GM21381 (cell line): ENCODE data around the gene CERS6.
A peak's percentile ranks its signal among the peaks of the same experiment; 100 is the strongest.

Experiments used
- ATAC-seq: cut with Tn5 transposase; IDR thresholded peaks from one replicate; pipeline ENCODE4 v1.9.1; 2021; ENCODE audit warnings: mild to moderate bottlenecking, moderate library complexity; ENCODE audit not compliant: unreplicated experiment

The CERS6 gene

DNA sequence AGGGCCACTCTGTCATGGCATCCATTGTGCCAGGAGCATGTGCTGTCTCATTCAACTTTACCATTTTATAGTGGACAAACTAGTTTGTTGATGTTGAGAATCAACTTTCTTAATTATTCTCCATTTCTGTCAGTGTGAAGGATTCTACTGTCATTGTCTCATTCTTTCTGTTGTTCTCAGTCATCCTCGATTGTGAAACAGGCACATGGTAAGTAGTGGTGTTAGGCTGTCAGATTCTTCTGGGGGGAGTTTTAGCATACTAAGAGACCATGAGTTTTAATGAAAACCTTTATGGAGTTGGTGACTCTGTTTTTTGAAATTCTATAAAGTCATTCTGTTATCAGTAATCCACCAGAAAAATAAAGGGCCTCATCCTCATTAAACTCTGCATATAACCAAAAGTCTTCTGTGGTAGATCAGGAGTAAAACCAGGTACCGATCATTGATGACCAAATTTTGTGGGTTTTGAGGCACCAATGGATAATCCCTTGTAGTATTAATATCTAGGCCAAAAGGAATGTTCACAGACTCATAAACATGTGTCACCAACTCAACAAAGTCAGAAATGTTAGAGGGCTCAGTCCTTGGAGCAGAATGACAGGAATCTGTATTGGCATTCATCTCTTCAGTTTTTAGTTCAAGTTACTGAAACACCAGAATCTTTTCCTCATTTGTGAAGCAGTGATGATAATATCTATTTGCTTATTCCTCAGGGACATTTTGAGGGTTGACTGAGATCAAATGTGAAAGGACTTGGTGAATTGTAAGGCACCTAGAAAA is 73.2 kb downstream of the CERS6 start:
- no peak for ATAC-seq

DNA sequence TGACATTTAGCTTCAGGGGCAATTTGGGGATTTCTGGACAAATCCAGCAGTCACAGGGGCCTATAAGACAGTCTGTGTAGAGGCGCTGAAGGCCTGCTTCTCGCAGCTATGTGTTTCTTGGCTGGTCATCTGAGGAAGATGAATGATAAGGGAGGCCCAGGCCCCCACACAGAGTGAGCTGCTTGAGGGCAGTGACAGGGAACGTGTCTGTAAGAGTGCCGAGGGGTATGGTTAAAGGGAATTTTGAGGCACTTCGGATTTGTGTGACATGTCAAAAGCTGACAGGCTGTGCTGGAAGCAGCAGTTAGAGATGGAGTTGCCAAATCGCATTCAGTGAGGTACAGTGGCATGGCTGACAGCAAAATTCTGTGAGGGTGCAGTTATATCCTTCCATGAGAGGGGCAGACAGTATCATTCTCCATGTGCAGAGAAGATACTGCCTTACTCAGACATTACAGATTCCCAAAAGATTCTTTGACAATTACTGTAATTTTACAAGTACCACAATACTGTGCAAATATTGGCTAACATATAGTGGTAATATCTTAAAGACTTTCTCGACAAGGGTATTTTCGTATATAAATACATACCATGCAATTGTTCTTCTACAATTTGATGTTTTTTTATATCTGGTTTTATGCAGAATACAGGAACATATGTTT is 74.0 kb downstream of the CERS6 start:
- no peak for ATAC-seq

DNA sequence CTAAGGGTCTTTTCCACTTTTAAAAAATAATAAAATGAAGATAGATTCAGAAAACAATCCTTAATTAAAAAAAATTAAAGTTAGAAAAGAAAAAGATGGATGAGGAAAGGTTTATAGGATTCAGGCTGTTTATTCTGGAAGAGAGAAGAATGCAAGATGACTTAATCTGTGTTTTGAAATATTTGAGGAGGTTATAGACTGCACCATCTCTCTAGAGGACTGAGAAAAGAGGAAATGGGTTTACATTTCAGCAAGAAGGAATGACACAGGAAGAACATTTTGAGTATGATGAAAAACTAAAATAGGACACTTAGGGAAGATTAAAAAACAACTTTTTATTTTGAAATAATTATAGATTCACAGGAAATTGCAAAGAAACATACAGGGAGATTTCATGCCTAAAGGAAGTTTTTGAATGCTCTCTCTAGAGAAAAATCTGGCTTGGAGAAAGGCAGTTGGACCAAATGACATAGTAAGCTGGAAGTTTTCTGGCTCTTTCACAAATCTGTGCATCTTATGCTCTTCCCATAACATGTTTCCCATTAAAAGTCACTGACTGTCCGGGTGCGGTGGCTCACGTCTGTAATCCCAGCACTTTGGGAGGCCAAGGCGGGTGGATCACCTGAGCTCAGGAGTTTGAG is 75.0 kb downstream of the CERS6 start:
- peak; percentile 49 for ATAC-seq

DNA sequence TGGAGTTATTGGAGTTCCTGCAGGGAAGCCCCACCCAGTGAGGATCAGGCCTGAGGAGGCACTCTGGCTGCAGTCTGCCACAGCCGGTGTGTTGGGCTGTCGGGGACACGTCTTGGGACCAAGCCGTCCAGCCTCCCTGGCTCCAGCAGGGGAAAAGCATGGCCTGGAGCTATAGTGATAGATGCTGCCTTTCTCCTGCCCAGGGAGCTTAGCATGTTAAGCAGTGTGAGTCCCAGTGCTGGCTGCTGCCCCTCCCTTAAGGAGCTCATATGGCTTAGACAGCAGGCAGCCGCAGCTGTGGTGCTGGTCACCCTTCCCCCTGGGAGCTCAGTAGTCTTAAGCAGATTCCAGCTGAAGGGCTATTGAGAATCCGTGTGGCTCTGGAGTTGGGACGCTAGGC is 78.9 kb downstream of the CERS6 start:
- no peak for ATAC-seq

DNA sequence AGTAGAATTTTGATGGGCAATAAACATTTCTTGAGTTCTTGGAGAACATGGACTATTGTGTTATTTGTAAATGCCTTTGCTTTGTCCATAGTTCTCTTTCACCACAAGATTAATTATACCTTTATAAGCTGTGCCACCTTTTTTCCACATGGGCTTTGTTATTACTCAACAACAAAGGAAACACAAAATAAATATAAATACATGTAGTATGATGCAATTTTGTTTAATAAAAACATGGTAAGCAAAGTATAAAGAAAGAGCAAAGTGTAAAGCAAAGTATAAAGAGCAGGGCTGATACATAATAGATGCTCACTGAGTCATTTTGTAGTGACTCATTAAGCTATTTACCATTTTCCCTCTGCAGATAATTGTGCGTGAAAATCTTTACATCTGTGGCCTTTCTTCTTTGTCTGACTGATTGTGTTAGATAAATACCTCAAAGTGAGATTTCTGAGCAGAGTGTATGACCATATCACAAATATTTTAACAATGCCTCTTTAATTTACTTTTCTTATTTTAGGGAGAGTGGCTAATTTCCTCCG is 80.9 kb downstream of the CERS6 start:
- ATAC-seq, result no peak

DNA sequence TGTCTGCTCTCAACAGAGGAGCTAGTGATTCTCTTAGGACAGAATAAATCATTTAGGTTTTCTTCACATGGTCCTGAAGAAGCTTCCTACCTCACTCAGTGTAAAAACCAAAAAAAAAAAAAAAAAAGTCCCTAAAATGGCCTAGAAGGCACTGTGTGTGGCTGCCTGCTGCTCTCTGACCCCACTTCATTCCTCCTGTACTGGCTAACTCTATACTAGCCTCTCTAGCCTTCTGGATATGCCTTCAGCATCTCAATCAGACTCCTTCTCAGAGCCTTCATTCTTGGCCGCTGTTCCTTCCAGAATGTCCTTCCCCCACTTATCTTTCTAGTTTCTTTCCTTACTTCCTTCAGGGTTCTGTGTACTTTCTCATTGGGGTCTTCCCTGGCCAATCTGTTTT is 82.1 kb downstream of the CERS6 start:
- no peak for ATAC-seq

DNA sequence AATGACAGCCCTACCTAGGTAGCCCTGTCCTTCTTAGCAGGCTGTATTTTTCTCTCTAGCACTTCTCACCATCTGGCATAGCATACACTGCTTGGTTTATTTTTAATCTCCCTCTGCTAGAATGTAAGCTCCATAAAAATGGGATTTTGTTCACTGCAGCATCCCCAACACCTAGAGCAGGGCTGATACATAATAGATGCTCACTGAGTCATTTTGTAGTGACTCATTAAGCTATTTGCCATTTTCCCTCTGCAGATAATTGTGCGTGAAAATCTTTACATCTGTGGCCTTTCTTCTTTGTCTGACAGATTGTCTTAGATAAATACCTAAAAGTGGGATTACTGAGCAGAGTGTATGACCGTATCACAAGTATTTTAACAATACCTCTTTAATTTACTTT is 82.5 kb downstream of the CERS6 start:
- no peak for ATAC-seq

DNA sequence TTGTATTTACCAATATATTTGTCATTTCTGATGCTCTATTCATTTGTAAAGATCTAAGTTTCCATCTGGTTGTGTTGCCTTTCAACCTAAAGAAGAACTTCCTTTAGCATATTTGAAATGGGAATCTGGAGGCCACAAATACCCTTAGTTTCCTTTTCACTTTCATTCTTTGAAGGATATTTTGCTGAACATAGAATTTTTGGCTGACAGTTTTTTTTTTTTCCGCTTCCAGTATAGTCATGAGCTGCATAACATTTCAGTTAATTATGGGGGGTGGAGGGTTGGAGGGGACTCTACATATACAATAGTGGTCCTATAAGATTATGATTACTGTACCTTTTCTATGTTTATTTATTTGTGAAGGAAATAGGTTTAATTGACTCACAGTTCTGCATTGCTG is 83.9 kb downstream of the CERS6 start:
- no peak for ATAC-seq

DNA sequence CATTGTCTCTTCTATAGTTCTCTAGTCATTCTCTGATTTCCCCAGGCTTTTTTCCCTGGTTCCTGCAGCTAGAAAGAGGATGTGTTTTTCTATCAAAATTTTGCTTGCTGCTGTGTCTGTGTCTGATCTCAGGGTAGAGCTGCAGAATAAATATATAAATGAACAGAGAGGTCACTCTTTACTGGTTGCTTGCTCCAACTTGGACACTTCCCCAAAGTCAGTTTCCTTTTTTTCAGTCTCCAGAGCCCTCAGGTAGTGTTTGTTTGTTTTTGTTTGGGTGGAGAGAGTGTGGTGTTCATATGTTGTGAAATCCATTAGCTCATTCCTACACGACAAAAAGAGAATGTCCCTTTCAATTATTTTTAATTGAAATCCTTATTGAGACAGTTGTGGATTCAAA is 85.8 kb downstream of the CERS6 start:
- ATAC-seq, result no peak

DNA sequence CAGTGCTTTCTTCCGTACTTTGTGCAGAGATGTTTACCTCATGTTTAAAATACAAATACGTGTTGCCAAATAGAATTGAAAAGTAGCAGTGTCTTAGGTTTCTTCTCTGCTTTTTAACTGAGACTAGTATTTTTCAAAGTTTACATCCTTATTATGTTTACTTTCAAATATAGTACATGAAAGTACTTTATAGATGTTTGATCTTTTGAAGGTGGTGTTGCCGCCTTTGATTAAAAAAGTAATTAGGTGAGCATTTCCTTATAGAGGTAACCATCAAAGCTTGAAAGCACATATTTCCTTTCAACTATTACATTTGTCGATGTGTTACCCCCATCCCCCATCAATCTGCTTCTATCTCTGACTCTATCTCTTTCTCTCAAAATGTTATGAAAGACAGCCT is 87.0 kb downstream of the CERS6 start:
- no peak for ATAC-seq

DNA sequence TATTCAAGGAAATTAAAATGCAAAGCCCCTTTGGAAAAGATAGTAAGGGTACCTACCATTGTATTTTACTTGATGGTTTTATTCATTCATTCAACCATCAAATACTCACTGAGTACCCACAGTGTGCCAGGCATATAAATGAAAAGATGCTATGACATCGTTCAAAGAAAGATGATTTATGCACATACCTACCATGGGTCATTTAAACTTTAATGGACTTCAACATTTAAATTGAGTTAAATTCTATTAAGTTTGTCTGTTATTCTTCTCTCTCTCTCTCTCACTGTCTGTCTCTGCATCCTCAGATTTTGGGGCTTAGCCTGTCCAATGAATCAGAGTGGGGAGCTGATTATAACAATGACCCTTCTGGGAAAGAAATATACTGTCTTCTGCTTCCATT is 87.9 kb downstream of the CERS6 start:
- no peak for ATAC-seq

DNA sequence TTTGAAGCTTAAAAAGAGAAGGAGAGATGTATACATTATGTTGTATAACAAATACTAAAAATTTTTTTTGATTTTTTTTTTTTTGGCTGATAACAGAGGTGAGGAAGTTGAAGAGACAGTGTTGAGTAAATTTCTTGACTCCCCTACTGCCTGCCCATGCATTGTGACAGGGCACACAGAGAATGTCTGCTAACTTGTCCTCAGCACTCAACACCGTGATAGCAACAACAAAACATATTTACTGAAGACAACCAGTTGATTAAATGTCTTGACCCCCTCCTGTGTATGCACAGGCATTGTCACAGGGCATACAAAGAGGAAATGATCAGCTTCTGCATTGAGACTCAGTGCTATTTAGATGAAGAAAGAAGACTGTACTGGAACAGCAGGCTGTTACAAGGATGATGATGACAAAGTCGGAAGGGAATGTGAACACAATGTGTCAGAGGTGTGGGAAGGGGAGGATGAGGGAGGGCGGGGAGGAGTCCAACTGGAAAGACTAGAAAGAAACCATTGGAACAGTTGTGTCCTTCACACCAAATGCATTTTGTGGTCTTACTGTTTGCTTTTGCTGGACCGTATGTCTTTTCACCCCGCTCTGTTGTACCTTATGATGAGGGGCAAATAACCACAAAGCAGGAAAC is 89.5 kb downstream of the CERS6 start:
- no peak for ATAC-seq

DNA sequence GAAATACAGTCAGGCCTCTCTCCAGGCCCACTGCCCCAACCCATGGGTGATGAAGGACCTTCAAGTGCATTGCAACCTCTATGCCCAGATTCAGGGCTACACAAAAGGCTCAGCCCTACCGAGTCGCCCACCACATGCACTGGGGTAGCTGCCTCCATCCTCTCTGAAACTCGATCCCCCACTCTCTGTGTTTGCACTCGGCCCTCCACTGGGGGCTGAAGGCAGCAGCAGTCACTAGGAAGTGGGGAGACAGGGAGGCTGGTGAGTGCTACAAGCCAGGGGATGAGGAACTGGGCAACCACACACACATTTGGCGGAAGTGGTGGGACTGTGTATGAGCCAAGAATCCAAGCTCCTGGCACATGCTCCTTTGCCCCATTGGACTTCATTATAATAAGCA is 94.6 kb downstream of the CERS6 start:
- no peak for ATAC-seq

DNA sequence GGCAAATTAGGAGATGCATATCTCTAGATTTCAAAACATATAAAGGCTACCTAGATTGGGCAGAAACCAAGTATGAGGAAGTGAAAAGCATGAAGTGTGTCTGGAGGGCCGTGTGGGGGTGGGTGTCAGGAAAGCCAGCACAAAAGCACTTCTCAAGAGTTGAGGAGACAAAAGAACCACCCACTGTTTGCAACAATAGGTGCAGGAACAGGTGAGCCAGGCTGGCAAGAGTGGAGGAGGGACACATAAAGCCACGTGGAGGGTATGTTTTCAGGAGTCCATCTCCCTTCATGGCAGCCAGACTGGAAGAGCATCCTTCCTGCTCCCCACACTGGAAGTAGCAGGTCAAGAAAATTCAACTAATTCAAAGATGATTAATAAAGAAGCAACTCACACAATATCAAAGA is 96.4 kb downstream of the CERS6 start:
- peak; percentile 98 for ATAC-seq

DNA sequence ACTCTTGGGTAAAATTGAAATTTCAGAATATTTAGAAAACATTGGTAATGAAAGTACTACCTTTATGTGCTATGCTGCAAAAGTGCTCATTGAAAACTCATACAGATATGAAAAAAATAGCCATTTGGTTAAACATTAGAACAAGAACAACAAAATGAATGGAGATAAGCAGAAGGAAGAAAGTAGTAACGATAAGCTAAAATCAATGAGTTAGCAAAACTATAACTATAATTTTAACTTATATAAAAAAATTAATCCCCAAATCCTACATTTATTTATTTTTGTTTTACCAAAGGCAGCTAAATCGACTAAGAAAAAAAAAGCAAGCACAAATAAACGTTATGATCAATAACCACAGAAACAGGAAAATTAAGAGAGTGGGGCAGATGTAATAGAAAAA is 99.2 kb downstream of the CERS6 start:
- no peak for ATAC-seq

DNA sequence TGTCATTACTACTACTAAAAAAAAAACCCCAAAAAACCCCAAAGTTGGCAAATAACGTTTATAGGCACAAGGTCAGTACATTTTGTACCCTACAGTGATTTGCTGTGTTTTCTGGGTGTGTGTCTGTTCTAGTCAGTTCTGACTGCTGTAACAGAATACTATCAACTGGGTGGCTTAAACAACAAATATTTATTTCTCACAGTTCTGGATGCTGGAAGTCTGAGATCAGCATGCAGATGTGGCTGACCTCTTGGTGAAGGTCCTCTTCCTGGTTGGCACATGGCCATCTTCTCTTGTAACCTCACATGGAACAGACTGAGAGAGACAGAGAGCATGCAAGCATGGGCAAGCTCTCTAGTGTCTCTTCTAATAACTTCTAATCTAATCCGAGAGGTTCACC is 103.1 kb downstream of the CERS6 start:
- ATAC-seq, result no peak

DNA sequence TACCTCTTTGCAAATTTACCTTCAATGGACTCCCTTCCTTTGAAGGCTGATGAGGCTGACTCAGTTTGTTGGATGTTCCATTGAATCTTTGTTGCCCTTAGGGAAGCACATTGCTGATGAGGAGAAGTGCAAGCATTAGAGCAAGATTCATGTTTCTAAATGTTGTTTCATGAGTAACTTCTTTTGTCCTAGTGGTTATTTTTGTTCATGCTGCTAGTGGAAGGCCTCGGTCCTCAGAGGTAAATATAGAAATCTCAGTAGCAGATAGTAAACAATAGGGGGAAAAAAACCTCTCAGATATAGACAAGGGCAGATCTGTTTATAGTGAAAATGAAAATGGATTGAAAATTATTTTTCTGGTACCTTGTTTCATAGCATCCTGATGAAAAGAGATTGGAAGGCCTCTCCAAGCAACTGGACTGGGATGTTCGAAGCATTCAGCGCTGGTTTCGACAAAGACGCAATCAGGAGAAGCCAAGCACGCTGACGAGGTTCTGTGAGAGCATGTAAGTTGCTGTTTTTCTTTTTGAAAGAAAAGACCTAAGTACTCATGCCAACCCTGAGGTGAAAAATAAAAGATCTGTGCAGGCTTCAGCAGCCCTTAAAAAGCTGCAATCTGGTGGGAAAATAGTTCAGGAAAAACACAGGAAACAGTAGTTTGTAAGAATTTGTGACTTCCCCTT is 104.9 kb downstream of the CERS6 start:
- no peak for ATAC-seq

DNA sequence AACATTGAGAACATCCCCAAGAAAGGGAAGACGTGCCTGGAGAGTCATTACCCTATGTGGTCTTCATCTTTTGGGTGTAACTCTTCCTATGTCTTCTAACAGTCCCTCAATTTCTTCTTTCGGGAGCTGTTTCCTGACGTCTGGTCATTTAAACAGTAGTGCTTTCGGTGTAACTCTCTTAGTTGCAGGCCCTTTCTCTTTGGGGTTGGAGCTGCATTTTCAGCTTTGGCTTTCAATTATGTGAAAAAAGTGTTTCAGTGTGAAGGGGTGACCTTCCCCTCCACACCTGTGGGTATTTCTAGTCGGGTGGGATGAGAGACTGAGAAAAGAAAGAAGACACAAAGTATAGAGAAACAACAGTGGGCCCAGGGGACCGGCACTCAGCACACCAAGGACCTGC is 105.9 kb downstream of the CERS6 start:
- no peak for ATAC-seq

DNA sequence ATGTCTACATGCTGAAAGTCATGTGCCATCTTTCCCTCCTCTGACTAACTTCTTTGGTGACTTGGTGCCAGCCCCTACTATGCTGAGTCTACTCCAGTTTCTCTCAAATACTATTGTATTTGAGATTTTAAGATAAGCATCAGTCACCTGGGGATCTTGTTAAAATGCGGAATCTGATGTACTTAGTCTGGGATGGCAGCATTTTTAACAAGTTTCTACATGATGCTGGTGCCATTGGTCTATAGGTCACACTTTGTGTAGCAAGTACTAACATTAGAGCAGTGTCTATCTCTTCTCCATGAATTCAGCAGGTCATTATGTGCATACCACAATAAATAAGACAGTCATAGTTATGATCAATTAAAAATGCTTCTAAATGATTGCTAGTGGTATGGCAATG is 106.9 kb downstream of the CERS6 start:
- no peak for ATAC-seq

DNA sequence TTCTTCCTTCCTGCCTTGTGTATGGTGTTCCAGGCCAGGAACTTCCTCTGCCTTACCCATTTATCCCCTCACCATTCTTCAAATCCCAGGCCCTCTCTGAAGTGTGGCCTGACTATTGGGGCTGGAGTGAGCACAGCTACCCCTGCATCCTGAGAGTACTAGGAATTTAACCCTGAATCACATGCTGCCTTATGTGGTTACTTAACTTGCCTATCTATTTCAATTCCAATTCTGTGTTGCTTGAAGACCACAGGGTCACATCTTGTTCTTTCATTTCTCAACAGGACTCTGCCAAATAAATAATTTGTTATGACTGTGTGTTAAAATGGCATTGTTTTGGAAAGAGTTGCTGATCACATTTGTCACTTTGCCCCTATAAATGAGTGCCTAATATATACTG is 108.6 kb downstream of the CERS6 start:
- ATAC-seq, result no peak

DNA sequence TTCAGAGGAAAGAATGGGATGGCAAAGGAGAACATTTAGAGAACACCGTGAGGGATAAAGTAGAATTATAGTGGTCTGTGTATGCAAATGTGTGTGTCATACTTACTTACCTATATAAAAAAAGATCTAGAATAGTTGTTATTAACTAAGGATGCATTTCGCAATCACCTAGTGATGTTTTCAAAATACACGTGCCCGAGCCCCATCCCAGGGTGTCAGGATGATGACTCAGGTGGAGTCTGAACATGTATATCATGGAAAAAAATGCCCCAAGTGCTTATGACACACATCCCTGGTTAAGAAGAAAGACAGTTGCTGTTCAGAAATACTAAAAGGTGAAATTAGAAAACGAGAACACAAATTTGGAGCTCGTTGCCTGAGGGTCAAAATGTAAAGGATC is 109.0 kb downstream of the CERS6 start:
- ATAC-seq, result no peak
